Activated CD4-positive, alpha-beta memory T cell treated with anti-CD3 and anti-CD28 coated beads, Interleukin-2, amount 10 ng/mL, durations not matched to agents 7 days and 5 days (primary cell): Measurements from ENCODE around the gene PPP1R37. TPM values are rescaled to one million over a fixed set of nuclear protein-coding genes. Genes with fewer than 3 reads are reported as not detected.
A peak's percentile ranks its signal among the peaks of the same experiment; 100 is the strongest.

Source experiments
- CTCF ChIA-PET: fragments of 350-600 bp; sonication (Branson Sonifier 250); formaldehyde crosslinking; loops from one replicate; lab custom pipeline; 2021; ENCODE audit warnings: antibody characterized with exemption, inconsistent platforms; lab: Charles Lee
- POLR2A ChIA-PET: fragments of 350-600 bp; sonication (Branson Sonifier 250); formaldehyde crosslinking; loops from one replicate; lab custom pipeline; 2021; ENCODE audit warnings: antibody characterized with exemption; lab: Charles Lee
- DNase-seq: peaks from one replicate; pipeline ENCODE4 v3.0.0-alpha.2; 2020
- H3K27ac Mint-ChIP-seq: one replicate; pipeline ENCODE4 v1.8.0; 2021; ENCODE audit warnings: mild to moderate bottlenecking, mixed read lengths
- H3K27me3 Mint-ChIP-seq: one replicate; pipeline ENCODE4 v1.8.0; 2021; ENCODE audit warnings: mixed read lengths
- H3K36me3 Mint-ChIP-seq: one replicate; pipeline ENCODE4 v1.8.0; 2021; ENCODE audit warnings: low read depth, mixed read lengths
- H3K4me1 Mint-ChIP-seq: one replicate; pipeline ENCODE4 v1.8.0; 2021; ENCODE audit warnings: mixed read lengths
- H3K4me3 Mint-ChIP-seq: one replicate; pipeline ENCODE4 v1.8.0; 2021; ENCODE audit warnings: mild to moderate bottlenecking, mixed read lengths
- H3K9me3 Mint-ChIP-seq: one replicate; pipeline ENCODE4 v1.8.0; 2021; ENCODE audit warnings: mixed read lengths
- total RNA-seq, 2 experiments: library from RNA; stranded (reverse); gene quantifications; one replicate each; pipeline ENCODE4 v1.2.3, GENCODE V29; 2021

PPP1R37 gene
- total RNA-seq, 2 experiments from 2014 or later: 16.3 to 16.4 TPM

- Mint-ChIP-seq H3K9me3 (no peaks in the 10 kb centered on the region), H3K4me1 (peaks cover 43% of the 10 kb centered on the region), H3K27ac (peak overlapping the region; percentile 79), H3K36me3 (peaks cover 17% of the 10 kb centered on the region), H3K4me3 (peak overlapping the region; percentile 81), H3K27me3 (no peaks in the 10 kb centered on the region)
- DNase-seq: peak; percentile 68
- ChIA-PET CTCF (interaction anchor here (0.9 to 1.6 kb wide), 2 partner anchors 16 to 17 kb away, joined by 3 to 5 read pairs; no protein-coding TSS in a partner anchor), POLR2A (interaction anchor here (0.6 to 3.1 kb wide), 5 partner anchors 11 to 104 kb away, joined by 3 to 13 read pairs (median 7); partner anchors contain the start of genes BLOC1S3, CLASRP and PPP1R37)
Measured at GRCh38 chr19:45075301-45076028, 17.5 kb upstream of the PPP1R37 start.

DNA sequence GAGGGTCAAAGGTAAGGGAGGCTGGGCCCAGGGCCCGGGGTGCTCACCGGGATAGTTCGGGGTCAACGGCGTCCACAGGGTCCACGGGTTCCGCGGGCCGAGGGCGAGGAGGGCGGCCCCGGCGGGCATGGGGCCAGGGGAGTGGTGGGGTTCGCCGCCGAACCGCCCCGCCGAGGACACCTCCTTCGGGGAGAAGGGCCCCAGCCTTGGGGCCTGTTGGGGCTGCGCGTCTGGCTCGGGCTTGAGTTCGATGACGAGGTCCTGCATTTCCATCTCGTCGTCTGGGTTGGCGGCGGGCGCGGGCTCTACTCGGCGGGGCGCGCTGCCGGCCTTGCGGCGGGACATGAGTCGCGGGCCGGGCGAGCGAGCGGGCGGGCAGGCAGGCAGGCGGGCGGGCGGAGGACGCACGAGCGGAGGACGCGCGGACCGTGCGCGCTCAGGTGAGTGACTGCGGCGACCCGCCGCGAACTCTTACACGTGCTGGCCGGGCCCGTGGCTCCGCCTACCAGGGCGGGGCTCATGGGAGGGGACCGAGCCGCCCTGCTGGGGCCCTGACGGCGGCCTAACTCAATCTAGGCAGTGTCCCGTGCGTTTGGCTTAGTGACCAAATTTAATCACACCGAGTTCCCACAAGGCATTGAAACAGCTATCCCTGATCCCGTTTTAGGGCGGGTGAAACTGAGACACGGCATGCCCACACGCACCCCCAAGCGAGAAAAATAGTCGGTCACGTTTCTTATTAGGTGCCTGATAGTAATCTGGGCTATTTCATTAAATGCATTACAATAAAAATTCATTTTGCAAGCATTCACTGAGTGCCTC is 16.7 kb upstream of the PPP1R37 start, which contains the start of gene ZNF296:
TSS of gene ZNF296 (minus strand) at position 450 of the 822 bp plus-strand sequence. CDS start at position 345, 105 bp downstream.
- Mint-ChIP-seq H3K27ac (peak within 1 kb of the TSS; percentile 79), H3K27me3 (no peaks in the 10 kb centered on the region), H3K4me1 (peaks cover 48% of the 10 kb centered on the region), H3K4me3 (peak within 1 kb of the TSS; percentile 81), H3K36me3 (peaks cover 12% of the 10 kb centered on the region), H3K9me3 (no peaks in the 10 kb centered on the region)
- DNase-seq: peak; percentile 86
- POLR2A ChIA-PET: interaction anchor here (0.6 to 3.1 kb wide), 8 partner anchors 9 to 103 kb away, joined by 3 to 13 read pairs (median 5); partner anchors contain the start of genes BLOC1S3, CLASRP and PPP1R37
- CTCF ChIA-PET: interaction anchor here (0.9 to 1.5 kb wide), 2 partner anchors 13 to 17 kb away, joined by 3 read pairs; no protein-coding TSS in a partner anchor

DNA sequence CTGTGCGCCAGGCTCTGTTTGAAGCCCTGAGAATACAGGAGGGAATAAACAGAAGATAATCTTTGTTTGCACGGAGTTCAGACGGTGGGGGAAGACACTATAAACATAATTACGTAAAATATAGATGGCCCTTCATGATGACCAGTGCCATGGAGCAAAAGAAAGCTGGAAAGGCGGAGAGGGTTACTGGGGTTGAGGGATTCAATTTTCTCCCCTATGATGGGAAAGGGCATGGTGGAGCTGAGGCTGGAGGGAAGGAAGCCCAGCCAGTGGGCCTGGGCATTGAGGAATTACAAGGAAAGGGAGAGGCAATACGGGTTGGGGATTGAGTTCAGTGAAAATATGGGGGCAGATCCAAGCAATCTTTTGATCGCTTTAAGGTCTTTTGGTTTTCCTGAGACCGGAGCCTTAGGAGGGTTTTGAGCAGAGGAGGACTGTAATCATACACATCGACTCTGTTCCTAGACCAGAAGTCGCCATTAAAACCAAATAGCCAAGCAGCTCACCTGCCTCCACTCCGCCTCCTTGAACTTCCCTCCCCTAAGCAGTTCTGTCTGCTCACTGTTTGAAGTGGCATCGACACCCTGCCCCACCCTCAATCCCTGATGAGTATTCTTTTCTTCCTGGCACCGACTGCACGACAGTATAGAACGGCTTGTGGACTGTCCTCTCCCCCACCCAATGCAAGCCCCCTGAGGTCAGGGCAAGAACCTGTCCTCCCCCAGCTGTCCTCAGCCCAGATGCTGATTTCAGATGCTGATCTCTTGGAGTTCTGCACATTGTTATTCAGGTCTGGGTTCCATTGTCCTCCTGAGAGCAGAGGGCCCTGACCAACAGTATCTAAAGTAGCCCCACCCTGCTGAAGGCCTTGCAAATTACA is 15.9 kb upstream of the PPP1R37 start:
- POLR2A ChIA-PET: interaction anchor here (0.6 to 3.1 kb wide), 6 partner anchors 10 to 95 kb away, joined by 3 to 13 read pairs (median 3); partner anchors contain the start of genes CLASRP and PPP1R37
- Mint-ChIP-seq H3K9me3 (no peaks in the 10 kb centered on the region), H3K27ac (peak overlapping the region; percentile 72), H3K36me3 (peaks cover 16% of the 10 kb centered on the region), H3K4me1 (peaks cover 55% of the 10 kb centered on the region), H3K27me3 (no peaks in the 10 kb centered on the region), H3K4me3 (peak overlapping the region; percentile 81)
- DNase-seq: no peak
- CTCF ChIA-PET: interaction anchor here (0.9 to 1.5 kb wide), 2 partner anchors 12 to 17 kb away, joined by 3 read pairs; no protein-coding TSS in a partner anchor

DNA sequence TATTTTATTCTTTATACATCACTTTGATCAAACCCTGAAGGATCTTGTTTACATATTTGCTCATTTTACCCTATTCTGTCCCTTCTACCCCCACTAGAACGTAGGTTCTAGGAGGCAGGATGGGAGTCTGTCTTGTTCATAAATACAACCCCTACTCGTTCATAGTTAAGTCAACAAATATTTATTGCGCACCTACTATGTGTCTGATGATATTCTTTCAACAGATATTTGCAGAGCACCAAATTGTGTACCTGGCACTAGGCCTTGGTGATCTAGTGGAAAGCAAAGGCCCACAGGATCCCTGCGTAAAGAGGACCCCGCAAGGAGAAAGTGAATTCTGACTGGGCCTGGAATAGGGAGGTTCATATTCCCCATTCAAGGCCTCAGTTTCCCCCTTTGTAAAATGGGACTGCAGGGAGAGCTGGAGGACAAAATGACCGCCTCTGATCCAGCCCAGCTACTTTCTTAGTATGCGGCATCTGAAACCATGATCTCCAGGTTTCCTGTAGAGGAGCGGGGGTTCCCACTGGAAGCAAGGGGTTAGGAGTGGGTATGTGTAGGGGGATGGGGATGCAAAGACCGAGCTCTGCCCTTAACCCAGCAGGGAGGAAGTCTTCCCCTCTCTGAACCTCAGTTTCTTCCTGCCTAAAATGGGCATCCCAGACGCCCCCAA is 14.5 kb upstream of the PPP1R37 start:
- ChIA-PET POLR2A (interaction anchor here (0.6 to 3.3 kb wide), 9 partner anchors 9 to 563 kb away, joined by 3 to 52 read pairs (median 5); partner anchors contain the start of genes BLOC1S3, CLASRP, CLPTM1 and PPP1R37), CTCF (interaction anchor here (1.9 to 2.6 kb wide), 2 partner anchors 13 to 19 kb away, joined by 14 to 21 read pairs; no protein-coding TSS in a partner anchor)
- Mint-ChIP-seq H3K4me1 (peaks cover 56% of the 10 kb centered on the region), H3K36me3 (peaks cover 21% of the 10 kb centered on the region), H3K27ac (peak overlapping the region; percentile 68), H3K27me3 (no peaks in the 10 kb centered on the region), H3K4me3 (peak overlapping the region; percentile 96), H3K9me3 (no peaks in the 10 kb centered on the region)
- DNase-seq: no peak

- H3K4me1 Mint-ChIP-seq: peaks cover 56% of the 10 kb centered on the region
- H3K27me3 Mint-ChIP-seq: no peaks in the 10 kb centered on the region
Measured at GRCh38 chr19:45079063-45079910, 13.7 kb upstream of the PPP1R37 start, which contains the start of gene GEMIN7. Gene GEMIN7, plus strand, starts transcription at chr19:45079260. Its CDS starts 10,855 bp downstream, at chr19:45090115.

GRCh38 chr19:45079911-45080370 is 13.0 kb upstream of the PPP1R37 start:
- peak overlapping the region; percentile 96 for H3K4me3 Mint-ChIP-seq
- H3K4me1 Mint-ChIP-seq: peaks cover 51% of the 10 kb centered on the region
- ChIA-PET POLR2A (interaction anchor here (0.9 to 3.3 kb wide), 9 partner anchors 9 to 98 kb away, joined by 3 to 52 read pairs (median 5); partner anchors contain the start of genes BLOC1S3, CLASRP, PPP1R37 and TRAPPC6A), CTCF (interaction anchor here (0.6 to 2.6 kb wide), 6 partner anchors 12 to 1624 kb away, joined by 3 to 21 read pairs (median 4); no protein-coding TSS in a partner anchor)
- no peaks in the 10 kb centered on the region for H3K9me3 Mint-ChIP-seq
- H3K36me3 Mint-ChIP-seq: peaks cover 17% of the 10 kb centered on the region
- DNase-seq: peak; percentile 25
- peak overlapping the region; percentile 83 for H3K27ac Mint-ChIP-seq
- H3K27me3 Mint-ChIP-seq: no peaks in the 10 kb centered on the region

More at GRCh38 chr19:45079063-45079910, 13.7 kb upstream of the PPP1R37 start, which contains the start of gene GEMIN7:
- POLR2A ChIA-PET: interaction anchor here (0.6 to 3.3 kb wide), 15 partner anchors 8 to 425 kb away, joined by 3 to 52 read pairs (median 5); partner anchors contain the start of genes BLOC1S3, CLASRP, CLPTM1 and PPP1R37
- Mint-ChIP-seq H3K36me3 (peaks cover 21% of the 10 kb centered on the region), H3K9me3 (no peaks in the 10 kb centered on the region), H3K27ac (peak within 1 kb of the TSS; percentile 83), H3K4me3 (peak within 1 kb of the TSS; percentile 96)
- peak; percentile 83 for DNase-seq
- CTCF ChIA-PET: interaction anchor here (0.6 to 2.6 kb wide), 5 partner anchors 13 to 423 kb away, joined by 3 to 21 read pairs (median 5); no protein-coding TSS in a partner anchor

- peak overlapping the region; percentile 30 for H3K4me3 Mint-ChIP-seq
- ChIA-PET CTCF (no interaction called here), POLR2A (no interaction called here)
Measured at GRCh38 chr19:45082170-45082569, 10.8 kb upstream of the PPP1R37 start.

GRCh38 chr19:45086480-45086879 is 6.5 kb upstream of the PPP1R37 start:
- H3K9me3 Mint-ChIP-seq: no peaks in the 10 kb centered on the region
- CTCF ChIA-PET: no interaction called here
- peak overlapping the region; percentile 90 for H3K27ac Mint-ChIP-seq
- POLR2A ChIA-PET: interaction anchor here (0.7 kb wide), 1 partner anchor 11 kb away, joined by 3 read pairs; no protein-coding TSS in a partner anchor
- peaks cover 41% of the 10 kb centered on the region for H3K36me3 Mint-ChIP-seq
- DNase-seq: no peak
- H3K4me3 Mint-ChIP-seq: no peak overlapping the region
- H3K27me3 Mint-ChIP-seq: no peaks in the 10 kb centered on the region
- H3K4me1 Mint-ChIP-seq: peaks cover 48% of the 10 kb centered on the region

More at GRCh38 chr19:45082170-45082569, 10.8 kb upstream of the PPP1R37 start:
- no peaks in the 10 kb centered on the region for H3K27me3 Mint-ChIP-seq
- H3K4me1 Mint-ChIP-seq: peaks cover 53% of the 10 kb centered on the region
- DNase-seq: no peak
- no peak overlapping the region for H3K27ac Mint-ChIP-seq
- peaks cover 22% of the 10 kb centered on the region for H3K36me3 Mint-ChIP-seq
- no peaks in the 10 kb centered on the region for H3K9me3 Mint-ChIP-seq

- Mint-ChIP-seq H3K27ac (peak overlapping the region; percentile 90), H3K4me3 (peak overlapping the region; percentile 50), H3K4me1 (peaks cover 46% of the 10 kb centered on the region), H3K9me3 (no peaks in the 10 kb centered on the region), H3K27me3 (no peaks in the 10 kb centered on the region), H3K36me3 (peaks cover 32% of the 10 kb centered on the region)
- peak; percentile 79 for DNase-seq
- CTCF ChIA-PET: interaction anchor here (0.7 to 1.4 kb wide), 3 partner anchors 28 to 105 kb away, joined by 3 read pairs; partner anchors contain the start of gene BLOC1S3
- POLR2A ChIA-PET: interaction anchor here (1.6 kb wide), 1 partner anchor 9 kb away, joined by 12 read pairs; the partner anchor contains the start of gene GEMIN7
Measured at GRCh38 chr19:45087531-45087930, 5.4 kb upstream of the PPP1R37 start.

DNA sequence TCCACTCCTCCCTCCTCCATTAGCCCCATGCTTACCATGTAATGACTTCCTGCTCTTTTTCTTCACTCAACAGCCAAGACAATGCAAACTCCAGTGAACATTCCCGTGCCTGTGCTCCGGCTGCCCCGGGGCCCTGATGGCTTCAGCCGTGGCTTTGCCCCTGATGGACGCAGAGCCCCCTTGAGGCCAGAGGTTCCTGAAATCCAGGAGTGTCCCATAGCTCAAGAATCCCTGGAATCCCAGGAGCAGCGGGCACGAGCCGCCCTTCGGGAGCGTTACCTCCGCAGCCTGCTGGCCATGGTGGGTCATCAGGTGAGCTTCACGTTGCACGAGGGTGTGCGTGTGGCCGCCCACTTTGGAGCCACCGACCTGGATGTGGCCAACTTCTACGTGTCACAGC is 2.9 kb upstream of the PPP1R37 start:
- Mint-ChIP-seq H3K27me3 (no peaks in the 10 kb centered on the region), H3K9me3 (no peaks in the 10 kb centered on the region), H3K27ac (peak overlapping the region; percentile 28), H3K4me3 (no peak overlapping the region), H3K4me1 (peaks cover 64% of the 10 kb centered on the region), H3K36me3 (peaks cover 41% of the 10 kb centered on the region)
- DNase-seq: no peak
- ChIA-PET CTCF (interaction anchor here (1.6 kb wide), 1 partner anchor 13 kb away, joined by 3 read pairs; no protein-coding TSS in a partner anchor), POLR2A (interaction anchor here (1.8 kb wide), 1 partner anchor 10 kb away, joined by 8 read pairs; the partner anchor contains the start of gene GEMIN7)
